ENCODE measurements around the gene SLC38A3. TPM values are rescaled to one million over a fixed set of nuclear protein-coding genes. Genes with fewer than 3 reads are reported as not detected.

The SLC38A3 gene
- total and polyA plus RNA-seq, 2 donors (not counting 1 experiment from before 2014, with no cell fraction given), result not detected

- intact Hi-C loops (cut with micrococcal nuclease), result loop anchor here (1.0 to 2.0 kb wide), 2 partner anchors 51 to 126 kb away; no protein-coding TSS in a partner anchor
- Histone ChIP-seq H3K27ac (ENCODE audit: low read length in 2 of 2) (no peak overlapping the region), H3K9ac (ENCODE audit: low read length) (no peak overlapping the region), H3K4me2 (replicated peaks; ENCODE audit: low read depth, low read length, poor library complexity, severe bottlenecking) (peak overlapping the region; percentile 69), H3K4me3 (ENCODE audit: control extremely low read depth in 1 of 5, extremely low read depth in 1 of 5, insufficient read depth in 1 of 5, low read depth in 2 of 5, low read length in 4 of 5) (peak overlapping the region in 1 of 5 experiments; percentile 33), H3K4me1 (ENCODE audit: control insufficient read depth in 2 of 2, insufficient read depth in 2 of 2, low read length in 2 of 2) (peaks cover 17 to 23% of the 10 kb centered on the region in 2 donors), H2AFZ (ENCODE audit: insufficient read depth, low read depth, low read length, poor library complexity, severe bottlenecking) (peak overlapping the region; percentile 68), H4K20me1 (ENCODE audit: control insufficient read depth, insufficient read depth, low read length, poor library complexity, severe bottlenecking) (no peaks in the 10 kb centered on the region), H3K79me2 (ENCODE audit: control insufficient read depth, insufficient read depth, low read length) (no peaks in the 10 kb centered on the region), H3K36me3 (replicated peaks in 1 of 2; ENCODE audit: control extremely low read depth in 1 of 2, control insufficient read depth in 1 of 2, extremely low read depth in 1 of 2, insufficient read depth in 2 of 2, low read length in 1 of 2) (no peaks in the 10 kb centered on the region), H3K9me3 (ENCODE audit: control extremely low read depth in 1 of 3, control insufficient read depth in 2 of 3, insufficient read depth in 1 of 3, low read length in 2 of 3) (peaks cover 0 to 13% (median 0%) of the 10 kb centered on the region in 3 donors), H3K27me3 (replicated peaks in 1 of 4; ENCODE audit: control extremely low read depth in 1 of 4, control insufficient read depth in 3 of 4, insufficient read depth in 4 of 4, low read length in 3 of 4) (peaks cover 0 to 50% (median 11%) of the 10 kb centered on the region in 4 experiments)
- Mint-ChIP-seq H3K4me1 (peaks cover 11% of the 10 kb centered on the region), H3K9me3 (ENCODE audit: insufficient read depth) (no peaks in the 10 kb centered on the region), H3K4me3 (peak overlapping the region; percentile 52), H3K27ac (no peak overlapping the region), H3K27me3 (peaks cover 21% of the 10 kb centered on the region)
- ATAC-seq (ENCODE audit: low read depth) (peak; percentile 38), DNase-seq (no peak)
- POLR2A ChIA-PET, result interaction anchor here (0.5 to 2.4 kb wide), 4 partner anchors 32 to 382 kb away, joined by 3 to 16 read pairs (median 4); no protein-coding TSS in a partner anchor
- 68% methylated on average over 12 of the region's 14 CpGs for WGBS (ENCODE audit: insufficient coverage)
- CTCF ChIA-PET, result interaction anchor here (0.8 to 7.1 kb wide), 32 partner anchors 10 to 347 kb away, joined by 3 to 214 read pairs (median 5); partner anchors contain the start of genes GNAI2, HYAL2, HYAL3 and IFRD2
- no peak for TF ChIP-seq EZH2 (IDR thresholded peaks at IDR 0.05; ENCODE audit: borderline replicate concordance, insufficient read depth, low read depth, low read length, poor library complexity, severe bottlenecking)
- no peak for TF ChIP-seq CTCF (IDR thresholded peaks at IDR 0.05)
Measured at GRCh38 chr3:50194903-50195500, 10.1 kb upstream of the SLC38A3 start.

Data from B cell (primary cell).